HG03520 (cell line): Measurements from ENCODE around the gene DAAM2.

ENCODE experiments used
- ATAC-seq: cut with Tn5 transposase; IDR thresholded peaks from one replicate; pipeline ENCODE4 v1.9.1; 2021; ENCODE audit warnings: mild to moderate bottlenecking, moderate library complexity; ENCODE audit not compliant: unreplicated experiment

The DAAM2 gene

GRCh38 chr6:39904946-39905639 lies 112.9 kb downstream of the DAAM2 start:
- ATAC-seq = no peak

- ATAC-seq = no peak
Observed at GRCh38 chr6:39905640-39905975, 113.4 kb downstream of the DAAM2 start.

DNA sequence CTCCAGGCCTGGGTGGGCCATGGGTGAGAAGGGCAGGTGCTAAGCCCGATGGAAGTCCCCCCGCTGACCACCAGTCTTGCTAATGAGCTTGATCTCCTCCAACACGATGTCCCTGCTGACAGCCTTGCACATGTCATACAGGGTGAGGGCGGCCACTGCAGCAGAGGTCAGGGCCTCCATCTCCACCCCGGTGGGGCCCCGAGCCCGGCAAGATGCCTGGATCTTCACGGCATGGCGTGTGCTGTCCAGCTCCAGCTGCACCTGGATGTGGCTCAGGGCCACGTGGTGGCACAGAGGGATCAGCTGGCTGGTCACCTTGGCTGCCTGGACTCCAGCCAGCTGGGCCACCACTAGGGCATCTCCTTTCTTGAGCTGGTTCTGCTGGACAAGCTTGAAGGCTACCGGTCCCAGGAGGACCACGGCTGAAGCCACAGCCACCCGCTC lies 114.2 kb downstream of the DAAM2 start:
- no peak for ATAC-seq

- ATAC-seq = no peak
Observed at GRCh38 chr6:39907871-39908575, 115.8 kb downstream of the DAAM2 start.

- ATAC-seq = no peak
Observed at GRCh38 chr6:39908838-39909583, 116.8 kb downstream of the DAAM2 start.

DNA sequence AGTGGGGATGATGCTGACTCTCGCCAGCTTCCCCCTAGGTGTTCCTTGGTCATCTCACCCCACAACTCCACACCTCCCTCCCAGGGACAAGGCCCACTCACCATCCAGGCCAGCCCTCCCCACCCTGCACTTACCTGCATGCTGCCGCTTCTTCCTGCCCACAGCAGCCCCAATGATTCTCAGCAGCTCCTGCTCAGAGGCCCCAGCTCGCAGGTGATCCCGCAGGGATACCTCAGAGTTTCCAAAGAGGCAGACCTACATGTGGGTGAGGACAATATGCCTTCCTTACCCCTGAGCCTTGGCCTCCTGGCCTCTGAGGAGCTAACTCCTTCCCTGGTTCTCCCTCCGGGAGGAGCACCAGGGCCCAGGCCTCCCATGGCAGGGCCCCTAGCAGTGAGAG lies 117.5 kb downstream of the DAAM2 start:
- ATAC-seq = no peak

GRCh38 chr6:39910164-39910563 lies 118.0 kb downstream of the DAAM2 start:
- ATAC-seq = no peak

GRCh38 chr6:39910744-39911143 lies 118.6 kb downstream of the DAAM2 start:
- ATAC-seq = no peak

GRCh38 chr6:39911513-39912125 lies 119.4 kb downstream of the DAAM2 start:
- no peak for ATAC-seq

DNA sequence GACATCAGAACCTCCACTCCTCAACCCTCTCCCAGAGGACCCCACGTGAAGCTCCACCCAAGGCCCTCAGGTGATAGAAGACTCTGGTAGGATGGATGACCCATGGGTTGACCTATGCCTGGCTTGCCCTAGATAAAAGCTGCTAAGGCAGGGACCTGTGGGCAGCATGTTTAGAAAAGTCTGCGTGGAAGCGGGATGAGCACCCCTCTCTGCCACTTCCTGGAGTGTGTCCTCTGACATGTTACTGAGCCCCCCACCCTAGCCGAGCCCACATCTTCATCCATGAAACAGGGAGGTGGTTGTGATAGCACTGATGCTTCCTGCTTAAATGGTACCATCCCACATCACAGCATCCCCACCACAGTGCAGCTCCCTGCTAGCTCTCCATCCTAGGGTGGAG lies 120.3 kb downstream of the DAAM2 start:
- no peak for ATAC-seq

GRCh38 chr6:39913391-39913916 lies 121.3 kb downstream of the DAAM2 start:
- no peak for ATAC-seq

GRCh38 chr6:39914239-39914638 lies 122.1 kb downstream of the DAAM2 start:
- no peak for ATAC-seq

- ATAC-seq = no peak
Observed at GRCh38 chr6:39915866-39916265, 123.7 kb downstream of the DAAM2 start.

DNA sequence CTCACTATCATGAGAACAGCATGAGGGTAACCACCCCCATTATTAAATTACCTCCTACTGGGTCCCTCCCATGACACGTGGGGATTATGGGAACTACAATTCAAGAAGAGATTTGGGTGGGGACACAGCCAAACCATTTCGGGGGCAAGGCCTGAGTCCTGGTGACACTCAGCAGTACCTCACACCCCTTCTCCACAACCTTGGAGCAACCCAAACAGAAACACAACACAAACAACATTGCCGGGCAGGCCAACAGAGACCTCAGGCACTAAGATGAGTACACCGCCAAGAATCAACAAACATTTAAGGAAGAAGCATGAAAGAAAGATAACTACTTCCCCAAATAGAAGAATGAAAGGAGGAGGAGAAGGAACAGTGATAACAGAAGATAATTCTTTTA lies 125.2 kb downstream of the DAAM2 start:
- no peak for ATAC-seq

- no peak for ATAC-seq
Observed at GRCh38 chr6:39917981-39918380, 125.8 kb downstream of the DAAM2 start.

DNA sequence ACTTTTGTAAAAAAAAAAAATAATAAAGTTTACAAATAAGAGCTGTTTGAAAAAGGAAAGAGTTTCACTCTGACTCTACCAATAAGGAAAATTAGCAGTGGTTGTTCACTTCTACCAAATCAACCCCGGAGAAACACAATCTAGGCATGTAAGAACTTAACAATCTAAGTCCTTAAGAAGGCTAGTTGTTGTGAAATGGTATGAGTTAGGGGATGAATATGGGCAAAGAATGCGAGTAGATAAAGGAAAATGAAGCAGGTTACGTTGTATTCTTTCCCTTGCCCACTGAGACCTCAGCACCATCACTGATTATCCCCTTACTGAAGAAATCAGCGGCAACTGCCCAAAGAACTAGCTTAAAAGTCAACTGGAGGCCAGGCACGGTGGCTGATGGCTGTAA lies 126.7 kb downstream of the DAAM2 start:
- no peak for ATAC-seq

GRCh38 chr6:39920157-39920556 lies 128.0 kb downstream of the DAAM2 start:
- no peak for ATAC-seq

DNA sequence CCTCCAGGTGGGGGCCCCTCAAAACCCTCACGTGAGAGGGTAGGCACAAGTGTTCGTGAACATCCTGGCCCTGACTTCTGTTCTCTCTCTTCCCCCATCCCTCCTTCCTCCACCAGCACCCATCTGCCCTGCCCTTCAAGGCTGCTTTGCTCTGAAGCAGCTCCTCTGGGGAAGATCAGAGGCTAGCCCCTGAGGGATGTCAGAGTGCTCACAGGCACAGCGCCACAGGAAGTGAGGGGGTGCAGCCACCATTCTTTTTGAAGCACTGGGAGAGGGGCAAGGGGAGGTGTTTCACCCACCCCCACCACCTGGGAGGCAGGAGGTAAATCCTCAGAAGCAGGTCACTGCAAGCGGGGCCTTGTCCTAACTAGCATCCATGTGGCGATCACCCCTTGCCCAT lies 130.6 kb downstream of the DAAM2 start:
- no peak for ATAC-seq

DNA sequence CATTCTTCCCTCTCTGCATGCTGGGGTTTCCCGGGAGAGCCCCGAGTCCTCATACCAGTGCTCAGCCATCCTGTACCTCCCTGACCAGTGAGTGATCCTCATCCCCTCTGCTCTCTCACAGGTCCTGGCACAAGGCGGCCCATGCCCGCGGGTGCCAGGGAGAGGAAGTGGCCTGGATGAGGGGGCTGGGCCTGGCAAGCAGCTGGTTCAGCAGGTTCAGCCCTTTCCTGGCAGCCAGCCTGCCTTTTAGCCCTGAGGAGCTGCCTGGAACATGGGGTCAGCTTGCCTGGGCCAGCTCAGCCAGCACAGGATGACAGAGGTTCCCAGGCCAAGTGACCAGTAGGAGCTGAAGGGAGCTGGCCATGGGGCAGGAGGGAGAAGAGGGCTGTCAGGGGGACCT lies 131.2 kb downstream of the DAAM2 start:
- ATAC-seq = no peak

DNA sequence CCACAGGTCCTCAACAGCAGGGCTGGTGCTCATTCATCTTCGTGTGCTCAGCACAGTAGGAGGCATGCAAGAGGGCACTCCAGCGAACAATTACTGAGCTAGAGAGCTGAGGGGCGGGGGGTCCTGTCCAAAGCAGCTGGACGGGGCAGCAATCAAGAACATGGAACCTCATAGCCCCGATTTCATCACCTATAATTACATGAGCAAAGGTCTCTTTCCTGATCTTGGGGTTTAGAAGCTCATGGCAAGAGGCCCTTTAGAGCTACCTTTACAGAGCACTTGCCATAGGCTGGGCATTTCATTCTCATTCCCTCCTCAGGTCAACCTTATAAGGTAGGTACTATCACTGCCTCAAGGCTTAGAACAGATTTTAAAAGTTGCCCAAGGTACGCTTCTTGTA lies 131.7 kb downstream of the DAAM2 start:
- no peak for ATAC-seq

GRCh38 chr6:39924283-39924682 lies 132.1 kb downstream of the DAAM2 start:
- ATAC-seq = no peak
